SK-N-SH (cell line): ENCODE measurements around the gene ITGA1. TPM values are rescaled to one million over a fixed set of nuclear protein-coding genes. Genes with fewer than 3 reads are reported as not detected.
A peak's percentile ranks its signal among the peaks of the same experiment; 100 is the strongest.

Source experiments
- CTCF ChIA-PET: fragments of 300-600, 350-600 bp; formaldehyde crosslinking; extraction: SDS; loops from one replicate; lab custom pipeline; 2021; lab: Yijun Ruan, JAX
- POLR2A ChIA-PET: fragments of 350-600 bp; sonication (Branson Sonifier 250); formaldehyde crosslinking; extraction: SDS; loops from one replicate; lab custom pipeline; 2020; ENCODE audit warnings: antibody characterized with exemption, inconsistent platforms; lab: Yijun Ruan, JAX
- DNase-seq: peaks from one replicate; pipeline ENCODE4 v3.0.0; 2012
- H2AFZ ChIP-seq: fragments of 200-600 bp; sonication (generic); 2 replicates; pipeline ENCODE4 v1.8.1; 2016; ENCODE audit warnings: antibody characterized with exemption, mild to moderate bottlenecking, low read depth
- H3F3A ChIP-seq: fragments of 200-600 bp; sonication (generic); replicated peaks from 2 replicates; pipeline ENCODE3; 2016; ENCODE audit warnings: antibody characterized with exemption, mild to moderate bottlenecking; ENCODE audit not compliant: insufficient read depth
- H3K27ac ChIP-seq, 2 experiments: fragments of 200-500 bp in 1 of 2; fragments of 200-600 bp in 1 of 2; sonication (Bioruptor generic) in 1 of 2; sonication (generic), shearing (Covaris generic) in 1 of 2; 2 replicates each; pipeline versions ENCODE4 v1.5.1 to v1.6.1; 2014 to 2016; ENCODE audit warnings: low read depth in 2 of 2, inconsistent platforms in 1 of 2, low read length in 1 of 2, mild to moderate bottlenecking in 1 of 2, mixed read lengths in 1 of 2
- H3K27me3 ChIP-seq: fragments of 200-600 bp; sonication (generic), shearing (Covaris generic); 2 replicates; pipeline ENCODE4 v1.6.1; 2016; ENCODE audit warnings: mixed run types; ENCODE audit not compliant: insufficient read depth
- H3K36me3 ChIP-seq, 2 experiments: fragments of 200-500 bp in 1 of 2; fragments of 200-600 bp in 1 of 2; sonication (Bioruptor generic) in 1 of 2; sonication (generic) in 1 of 2; replicated peaks in 1 of 2; 2 replicates each; pipeline versions ENCODE3 to v1.5.1; 2014 to 2016; ENCODE audit warnings: low read length in 1 of 2, mild to moderate bottlenecking in 1 of 2; ENCODE audit not compliant: insufficient read depth in 2 of 2, control insufficient read depth in 1 of 2
- H3K4me1 ChIP-seq, 2 experiments: fragments of 200-500 bp in 1 of 2; fragments of 200-600 bp in 1 of 2; sonication (Bioruptor generic) in 1 of 2; sonication (generic), shearing (Covaris generic) in 1 of 2; 2 replicates each; pipeline versions ENCODE4 v1.5.1 to v1.6.1; 2014 to 2016; ENCODE audit warnings: low read depth in 1 of 2, low read length in 1 of 2, mixed run types in 1 of 2; ENCODE audit not compliant: insufficient read depth in 2 of 2, control insufficient read depth in 1 of 2
- H3K4me2 ChIP-seq: fragments of 200-600 bp; sonication (generic), shearing (Covaris generic); 2 replicates; pipeline ENCODE4 v1.6.1; 2017; ENCODE audit warnings: mixed run types
- H3K4me3 ChIP-seq, 2 experiments: fragments of 200-500 bp in 1 of 2; fragments of 200-600 bp in 1 of 2; sonication (Bioruptor generic) in 1 of 2; sonication (generic), shearing (Covaris generic) in 1 of 2; 2 replicates each; pipeline versions ENCODE4 v1.5.1 to v1.8.1; 2014 to 2016; ENCODE audit warnings: low read depth in 2 of 2, inconsistent platforms in 1 of 2, low read length in 1 of 2, mild to moderate bottlenecking in 1 of 2, mixed read lengths in 1 of 2, moderate library complexity in 1 of 2
- H3K79me2 ChIP-seq: fragments of 200-600 bp; sonication (generic); 2 replicates; pipeline ENCODE4 v1.8.1; 2017; ENCODE audit warnings: mild to moderate bottlenecking; ENCODE audit not compliant: insufficient read depth
- H3K9ac ChIP-seq: fragments of 200-600 bp; sonication (generic); 2 replicates; pipeline ENCODE4 v1.6.1; 2017; ENCODE audit warnings: mixed run types
- H3K9me2 ChIP-seq: fragments of 200-600 bp; sonication (generic); 2 replicates; pipeline ENCODE4 v1.6.1; 2017; ENCODE audit warnings: mixed run types
- H3K9me3 ChIP-seq: fragments of 200-600 bp; sonication (generic); 2 replicates; pipeline ENCODE4 v1.6.1; 2017; ENCODE audit warnings: mixed run types, mild to moderate bottlenecking, moderate library complexity
- H4K20me1 ChIP-seq: fragments of 200-600 bp; sonication (generic); 2 replicates; pipeline ENCODE4 v1.6.1; 2017; ENCODE audit warnings: mild to moderate bottlenecking, mixed run types; ENCODE audit not compliant: insufficient read depth
- CHD2 ChIP-seq: fragments of 150-350 bp; IDR thresholded peaks from 2 replicates; pipeline ENCODE4 v1.6.1; 2018; ENCODE audit warnings: low read length; ENCODE audit not compliant: partially characterized antibody
- EP300 ChIP-seq, 2 experiments: IDR thresholded peaks; 2 replicates each; pipeline versions ENCODE4 v1.4.0 to v1.6.1; 2012; ENCODE audit warnings: borderline replicate concordance in 1 of 2, low read depth in 1 of 2, low read length in 1 of 2
- JUND ChIP-seq: IDR thresholded peaks from 2 replicates; pipeline ENCODE4 v1.4.0; 2012
- MAX ChIP-seq: IDR thresholded peaks from 2 replicates; pipeline ENCODE4 v1.4.0; 2012; ENCODE audit warnings: low read depth
- MXI1 ChIP-seq: IDR thresholded peaks from 2 replicates; pipeline ENCODE4 v1.6.1; 2012; ENCODE audit warnings: mild to moderate bottlenecking, low read depth, low read length, improper control_type of control experiment
- RFX5 ChIP-seq: IDR thresholded peaks from 2 replicates; pipeline ENCODE4 v1.6.1; 2012; ENCODE audit warnings: mild to moderate bottlenecking, improper control_type of control experiment, low read length
- RXRA ChIP-seq: IDR thresholded peaks from 2 replicates; pipeline ENCODE4 v1.4.0; 2012; ENCODE audit warnings: low read depth, mild to moderate bottlenecking, borderline replicate concordance
- SMC3 ChIP-seq: IDR thresholded peaks from 2 replicates; pipeline ENCODE4 v1.6.1; 2012; ENCODE audit warnings: low read depth, low read length, improper control_type of control experiment
- USF1 ChIP-seq: IDR thresholded peaks from 2 replicates; pipeline ENCODE4 v1.4.0; 2012; ENCODE audit warnings: low read depth, borderline replicate concordance
- USF2 ChIP-seq: fragments of 150-350 bp; IDR thresholded peaks from 2 replicates; pipeline ENCODE4 v1.6.1; 2017; ENCODE audit warnings: antibody characterized with exemption, low read length, low read depth, borderline replicate concordance
- ZBTB33 ChIP-seq: IDR thresholded peaks from 2 replicates; pipeline ENCODE4 v1.4.0; 2012; ENCODE audit warnings: low read depth, borderline replicate concordance
- WGBS: methylation state at CpG from one replicate; pipeline ENCODE4 v1.1.6; 2017; ENCODE audit warnings: low lambda C conversion rate; 5-methylcytosine and 5-hydroxymethylcytosine counted together
- polyA plus RNA-seq, 3 experiments: library from polyadenylated mRNA; depleted of rRNA; stranded (reverse); fragments of >200 nt; gene quantifications; 2 replicates each; pipeline ENCODE4 v1.2.3, GENCODE V29; 2012

Gene ITGA1
- polyA plus RNA-seq, 1 of the 3 experiments (the other 2 are of a cell fraction): 7.7 TPM

- TF ChIP-seq ZBTB33: no peak
- peak in 1 of 2 experiments; percentile 46; a peak in 1 of 4 replicates for TF ChIP-seq EP300 (IDR thresholded peaks at IDR 0.05; ENCODE audit: borderline replicate concordance in 1 of 2, low read depth in 1 of 2, low read length in 1 of 2)
- TF ChIP-seq USF1: no peak
- no peak; the same call in 1 of the 2 replicates for TF ChIP-seq RXRA
- no peak for TF ChIP-seq MAX
- TF ChIP-seq JUND: peak; percentile 80
- peak; percentile 78 for TF ChIP-seq SMC3
- no peak for TF ChIP-seq MXI1
These were observed 160.8 kb downstream of the ITGA1 start (continued) for GRCh38 chr5:52948418-52949076.

- POLR2A ChIA-PET: no interaction called here
- H3K27ac ChIP-seq: no peak overlapping the region
- no peak overlapping the region for H3K9ac ChIP-seq
- no peak for DNase-seq
- H3K4me2 ChIP-seq: no peak overlapping the region
- WGBS: 94% methylated on average over 3 of the region's 3 CpGs
- H2AFZ ChIP-seq: no peak overlapping the region
- H3K79me2 ChIP-seq: no peaks in the 10 kb centered on the region
- H3K4me3 ChIP-seq: no peak overlapping the region
- peaks cover 8 to 16% of the 10 kb centered on the region in 2 experiments for H3K36me3 ChIP-seq
- no peaks in the 10 kb centered on the region for H3K9me2 ChIP-seq
- no peaks in the 10 kb centered on the region for H4K20me1 ChIP-seq
- H3K4me1 ChIP-seq: peaks cover 12 to 27% of the 10 kb centered on the region in 2 experiments
- H3K27me3 ChIP-seq: no peaks in the 10 kb centered on the region
- H3F3A ChIP-seq: peaks cover 27% of the 10 kb centered on the region
- H3K9me3 ChIP-seq: no peaks in the 10 kb centered on the region
- TF ChIP-seq SMC3 (no peak), RFX5 (no peak), USF2 (no peak), CHD2 (no peak)
- TF ChIP-seq, all 33 proteins: peak for 0
- CTCF ChIA-PET: interaction anchor here (3.0 to 5.8 kb wide), 3 partner anchors 35 to 147 kb away, joined by 10 to 79 read pairs (median 18); no protein-coding TSS in a partner anchor
These were observed 163.0 kb downstream of the ITGA1 start for GRCh38 chr5:52950686-52951085.
